WTC11 (cell line): ENCODE data around the gene C8B. TPM values are rescaled to one million over a fixed set of nuclear protein-coding genes. Genes with fewer than 3 reads are reported as not detected.

Source experiments
- ATAC-seq: fragments of 200-7000 bp; cut with Tn5 transposase; 2 replicates; pipeline ENCODE4 v1.10.0; 2021; ENCODE audit warnings: mild to moderate bottlenecking, moderate library complexity
- CTCF ChIA-PET: fragments of 300-600 bp; sonication (Branson Sonifier 250); formaldehyde crosslinking; loops from one replicate; lab custom pipeline; 2021; ENCODE audit warnings: antibody characterized with exemption; lab: Charles Lee
- POLR2A ChIA-PET: fragments of 350-600 bp; sonication (Branson Sonifier 250); formaldehyde crosslinking; loops from one replicate; lab custom pipeline; 2021; ENCODE audit warnings: antibody characterized with exemption; lab: Charles Lee
- DNase-seq: peaks from one replicate; pipeline ENCODE4 v3.0.0; 2021; ENCODE audit warnings: low spot score
- H3K27ac Mint-ChIP-seq: 2 replicates; pipeline ENCODE4 v1.8.0; 2021; ENCODE audit warnings: mixed read lengths
- H3K27me3 Mint-ChIP-seq: 2 replicates; pipeline ENCODE4 v1.8.0; 2021; ENCODE audit warnings: low read depth, mild to moderate bottlenecking, moderate library complexity, mixed read lengths
- H3K36me3 Mint-ChIP-seq: 2 replicates; pipeline ENCODE4 v1.8.0; 2021; ENCODE audit warnings: mixed read lengths
- H3K4me1 Mint-ChIP-seq: 2 replicates; pipeline ENCODE4 v1.8.0; 2022; ENCODE audit warnings: mixed read lengths
- H3K4me3 Mint-ChIP-seq: 2 replicates; pipeline ENCODE4 v1.8.0; 2021; ENCODE audit warnings: mild to moderate bottlenecking, moderate library complexity, mixed read lengths
- H3K9me3 Mint-ChIP-seq: 2 replicates; pipeline ENCODE4 v1.8.0; 2021; ENCODE audit warnings: mixed read lengths
- AFF4 ChIP-seq: sonication (generic); formaldehyde crosslinking; IDR thresholded peaks from 2 replicates; pipeline ENCODE4 v1.8.1; 2023; ENCODE audit warnings: mild to moderate bottlenecking, missing genetic modification reagents, borderline replicate concordance
- ARID4B ChIP-seq: sonication (generic); formaldehyde crosslinking; IDR thresholded peaks from 2 replicates; pipeline ENCODE4 v1.8.0; 2023; ENCODE audit warnings: missing genetic modification reagents, mild to moderate bottlenecking, borderline replicate concordance
- FOXK1 ChIP-seq: sonication (generic); formaldehyde crosslinking; IDR thresholded peaks from 2 replicates; pipeline ENCODE4 v1.8.0; 2022; ENCODE audit warnings: mild to moderate bottlenecking, moderate library complexity, missing genetic modification reagents
- GABPB1 ChIP-seq: sonication (generic); formaldehyde crosslinking; IDR thresholded peaks from 2 replicates; pipeline ENCODE4 v1.8.1; 2023; ENCODE audit warnings: mild to moderate bottlenecking, missing genetic modification reagents
- JAZF1 ChIP-seq: fragments of 250-450 bp; sonication (Bioruptor Pico); IDR thresholded peaks from 2 replicates; pipeline ENCODE4 v1.9.0; 2021; ENCODE audit warnings: moderate library complexity, mild to moderate bottlenecking, inconsistent platforms
- KAT7 ChIP-seq: sonication (generic); formaldehyde crosslinking; IDR thresholded peaks from 2 replicates; pipeline ENCODE4 v1.8.1; 2023; ENCODE audit warnings: missing genetic modification reagents, mild to moderate bottlenecking, borderline replicate concordance
- NFATC4 ChIP-seq: fragments of 250-450 bp; sonication (Bioruptor Pico); IDR thresholded peaks from 2 replicates; pipeline ENCODE4 v1.9.0; 2021; ENCODE audit warnings: mild to moderate bottlenecking
- PRRX2 ChIP-seq: fragments of 250-450 bp; sonication (Bioruptor Pico); IDR thresholded peaks from 2 replicates; pipeline ENCODE4 v1.8.0; 2021; ENCODE audit warnings: mild to moderate bottlenecking
- RELA ChIP-seq: sonication (generic); formaldehyde crosslinking; IDR thresholded peaks from 2 replicates; pipeline ENCODE4 v1.8.1; 2022; ENCODE audit warnings: missing genetic modification reagents, mild to moderate bottlenecking, borderline replicate concordance
- SMAD4 ChIP-seq: sonication (generic); formaldehyde crosslinking; IDR thresholded peaks from 2 replicates; pipeline ENCODE4 v1.8.0; 2022; ENCODE audit warnings: mild to moderate bottlenecking, missing genetic modification reagents
- TEAD1 ChIP-seq: sonication (generic); formaldehyde crosslinking; IDR thresholded peaks from 2 replicates; pipeline ENCODE4 v1.8.0; 2022; ENCODE audit warnings: mild to moderate bottlenecking, missing genetic modification reagents
- ZNF232 ChIP-seq: sonication (generic); formaldehyde crosslinking; IDR thresholded peaks from 2 replicates; pipeline ENCODE4 v1.8.0; 2022; ENCODE audit warnings: mild to moderate bottlenecking, missing genetic modification reagents
- ZNF281 ChIP-seq: sonication (generic); formaldehyde crosslinking; IDR thresholded peaks from 2 replicates; pipeline ENCODE4 v1.8.0; 2023; ENCODE audit warnings: mild to moderate bottlenecking, missing genetic modification reagents
- total RNA-seq: library from RNA; stranded (reverse); gene quantifications from 3 replicates; pipeline ENCODE4 v1.2.3, GENCODE V29; 2021
- TF ChIP-seq, protein P1 (sequence below): fragments of 250-450 bp; sonication (Bioruptor Pico); IDR thresholded peaks from 2 replicates; pipeline ENCODE4 v1.9.0; 2021; ENCODE audit warnings: mild to moderate bottlenecking, borderline replicate concordance
- TF ChIP-seq, protein P2 (sequence below): fragments of 250-450 bp; sonication (Bioruptor Pico); conservative IDR thresholded peaks from 2 replicates; pipeline ENCODE4 v1.9.0; 2021; ENCODE audit warnings: mild to moderate bottlenecking

The C8B gene
- total RNA-seq, 1 experiment from 2014 or later = 0.46 TPM

DNA sequence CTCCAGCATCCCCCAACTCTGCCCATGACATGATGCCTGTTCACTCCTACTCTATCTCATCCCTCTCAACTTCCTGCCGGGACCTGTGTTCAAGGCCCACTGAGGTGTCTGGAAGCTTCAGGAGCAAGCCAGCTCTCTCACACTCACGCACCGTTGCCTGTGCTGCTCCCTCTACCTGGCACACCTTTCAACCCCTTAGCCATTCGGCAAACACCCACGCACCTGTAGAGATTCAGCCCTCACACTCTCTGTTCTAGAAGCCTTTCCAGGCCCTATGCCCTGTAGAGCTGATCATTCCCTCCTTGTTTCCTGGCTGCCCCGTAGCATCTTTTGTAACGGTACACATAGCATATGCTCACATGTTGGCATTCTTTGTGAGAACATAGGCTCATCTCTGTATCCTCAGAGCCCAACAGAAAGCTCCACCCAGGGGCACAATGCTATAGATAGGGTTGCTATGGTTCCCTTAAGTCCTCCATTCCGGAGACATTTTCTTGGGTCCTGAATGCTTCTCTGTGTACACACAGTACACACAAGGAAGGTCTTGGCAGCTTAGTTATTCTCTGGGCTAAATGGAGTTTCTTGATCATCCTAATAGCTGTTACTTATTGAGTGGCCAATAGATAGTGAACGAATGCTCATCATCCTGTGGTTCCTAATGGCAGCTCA is 1.3 kb downstream of the C8B start (continued):
- TF ChIP-seq AFF4 = no peak

DNA sequence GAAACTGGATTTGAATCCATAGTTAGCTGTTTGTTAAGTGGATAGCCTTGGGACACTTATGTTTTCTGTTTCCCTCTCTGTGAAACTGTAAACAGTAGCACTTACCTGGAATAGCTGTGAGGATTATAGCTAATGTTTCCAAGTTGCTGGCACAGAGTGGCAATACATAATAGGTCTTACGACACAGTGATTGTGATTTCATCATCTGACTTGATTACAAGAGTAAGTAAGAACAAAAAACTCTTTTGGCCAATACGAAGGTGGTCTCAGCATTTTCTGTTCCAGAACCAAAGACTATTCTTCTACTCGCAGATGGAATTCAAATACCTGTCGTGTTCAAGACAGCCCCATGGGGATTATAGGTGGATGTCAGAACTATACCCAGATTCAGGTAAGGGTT is 2.1 kb downstream of the C8B start:
- ChIA-PET POLR2A (no interaction called here), CTCF (interaction anchor here (1.0 to 1.7 kb wide), 2 partner anchors 42 to 143 kb away, joined by 3 to 5 read pairs; no protein-coding TSS in a partner anchor)
- no peaks in the 10 kb centered on the region for H3K27me3 Mint-ChIP-seq
- ATAC-seq (no peak), DNase-seq (no peak)
- H3K36me3 Mint-ChIP-seq = no peaks in the 10 kb centered on the region
- H3K9me3 Mint-ChIP-seq = 0 out of 2 replicates have a peak, but pooled peaks cover under 1% of the 10 kb centered on the region
- H3K27ac Mint-ChIP-seq = no peak overlapping the region
- no peaks in the 10 kb centered on the region for H3K4me1 Mint-ChIP-seq
- no peak overlapping the region for H3K4me3 Mint-ChIP-seq
- TF ChIP-seq SMAD4 (CRISPR knock-in tag) = no peak
- TF ChIP-seq FOXK1 (CRISPR knock-in tag) = no peak
- TF ChIP-seq JAZF1 (CRISPR knock-in tag) = no peak
- TF ChIP-seq TEAD1 (CRISPR knock-in tag) = no peak
- no peak for TF ChIP-seq RELA (CRISPR knock-in tag)
- TF ChIP-seq, protein P1, sequence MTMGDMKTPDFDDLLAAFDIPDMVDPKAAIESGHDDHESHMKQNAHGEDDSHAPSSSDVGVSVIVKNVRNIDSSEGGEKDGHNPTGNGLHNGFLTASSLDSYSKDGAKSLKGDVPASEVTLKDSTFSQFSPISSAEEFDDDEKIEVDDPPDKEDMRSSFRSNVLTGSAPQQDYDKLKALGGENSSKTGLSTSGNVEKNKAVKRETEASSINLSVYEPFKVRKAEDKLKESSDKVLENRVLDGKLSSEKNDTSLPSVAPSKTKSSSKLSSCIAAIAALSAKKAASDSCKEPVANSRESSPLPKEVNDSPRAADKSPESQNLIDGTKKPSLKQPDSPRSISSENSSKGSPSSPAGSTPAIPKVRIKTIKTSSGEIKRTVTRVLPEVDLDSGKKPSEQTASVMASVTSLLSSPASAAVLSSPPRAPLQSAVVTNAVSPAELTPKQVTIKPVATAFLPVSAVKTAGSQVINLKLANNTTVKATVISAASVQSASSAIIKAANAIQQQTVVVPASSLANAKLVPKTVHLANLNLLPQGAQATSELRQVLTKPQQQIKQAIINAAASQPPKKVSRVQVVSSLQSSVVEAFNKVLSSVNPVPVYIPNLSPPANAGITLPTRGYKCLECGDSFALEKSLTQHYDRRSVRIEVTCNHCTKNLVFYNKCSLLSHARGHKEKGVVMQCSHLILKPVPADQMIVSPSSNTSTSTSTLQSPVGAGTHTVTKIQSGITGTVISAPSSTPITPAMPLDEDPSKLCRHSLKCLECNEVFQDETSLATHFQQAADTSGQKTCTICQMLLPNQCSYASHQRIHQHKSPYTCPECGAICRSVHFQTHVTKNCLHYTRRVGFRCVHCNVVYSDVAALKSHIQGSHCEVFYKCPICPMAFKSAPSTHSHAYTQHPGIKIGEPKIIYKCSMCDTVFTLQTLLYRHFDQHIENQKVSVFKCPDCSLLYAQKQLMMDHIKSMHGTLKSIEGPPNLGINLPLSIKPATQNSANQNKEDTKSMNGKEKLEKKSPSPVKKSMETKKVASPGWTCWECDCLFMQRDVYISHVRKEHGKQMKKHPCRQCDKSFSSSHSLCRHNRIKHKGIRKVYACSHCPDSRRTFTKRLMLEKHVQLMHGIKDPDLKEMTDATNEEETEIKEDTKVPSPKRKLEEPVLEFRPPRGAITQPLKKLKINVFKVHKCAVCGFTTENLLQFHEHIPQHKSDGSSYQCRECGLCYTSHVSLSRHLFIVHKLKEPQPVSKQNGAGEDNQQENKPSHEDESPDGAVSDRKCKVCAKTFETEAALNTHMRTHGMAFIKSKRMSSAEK (CRISPR knock-in tag) = no peak
- TF ChIP-seq, protein P2, sequence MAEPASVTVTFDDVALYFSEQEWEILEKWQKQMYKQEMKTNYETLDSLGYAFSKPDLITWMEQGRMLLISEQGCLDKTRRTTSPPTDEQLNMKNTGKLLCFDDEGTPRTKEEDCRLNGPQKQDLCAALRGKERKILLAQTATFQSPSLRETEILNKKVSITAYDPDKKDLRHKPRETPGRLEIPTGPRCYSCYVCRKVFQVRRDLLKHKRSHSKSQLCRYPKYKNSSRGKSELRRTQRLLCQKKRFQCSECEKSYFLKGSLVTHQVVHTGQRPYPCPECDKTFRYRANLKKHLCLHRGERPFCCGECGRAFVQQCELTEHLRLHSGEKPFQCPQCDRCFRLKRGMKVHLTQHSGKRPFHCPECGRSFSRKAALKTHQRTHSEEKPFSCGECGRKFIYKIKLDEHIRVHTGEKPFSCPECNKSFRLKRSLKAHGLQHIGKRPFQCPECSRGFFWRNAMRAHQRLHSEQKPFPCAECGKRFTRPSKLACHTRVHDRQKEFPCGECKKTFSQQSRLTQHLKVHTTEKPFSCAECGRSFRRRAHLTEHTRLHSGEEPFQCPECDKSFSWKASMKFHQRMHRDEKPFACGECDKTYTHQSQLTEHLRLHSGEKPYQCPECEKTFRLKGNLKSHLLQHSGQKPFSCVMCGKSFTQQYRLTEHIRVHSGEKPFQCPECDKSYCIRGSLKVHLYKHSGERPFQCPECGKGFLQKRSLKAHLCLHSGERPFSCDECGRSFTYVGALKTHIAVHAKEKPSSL (CRISPR knock-in tag) = no peak
- no peak for TF ChIP-seq PRRX2 (CRISPR knock-in tag)
- TF ChIP-seq GABPB1 = peak; percentile 92
- TF ChIP-seq, all 79 proteins: peak for 1

- CTCF ChIA-PET = no interaction called here
- no peaks in the 10 kb centered on the region for H3K36me3 Mint-ChIP-seq
- TF ChIP-seq ARID4B (CRISPR knock-in tag) (no peak), KAT7 (CRISPR knock-in tag) (no peak), NFATC4 (CRISPR knock-in tag) (no peak), ZNF281 (CRISPR knock-in tag) (no peak), ZNF232 (CRISPR knock-in tag) (no peak)
Observed at GRCh38 chr1:56961426-56961825, 4.4 kb downstream of the C8B start.

More at GRCh38 chr1:56961426-56961825, 4.4 kb downstream of the C8B start:
- Mint-ChIP-seq H3K27ac (no peak overlapping the region), H3K27me3 (no peaks in the 10 kb centered on the region), H3K4me1 (no peaks in the 10 kb centered on the region), H3K4me3 (no peak overlapping the region), H3K9me3 (no peaks in the 10 kb centered on the region)
- DNase-seq = no peak
- POLR2A ChIA-PET = no interaction called here
- ATAC-seq = no peak
